SK-N-SH (cell line): Measurements from ENCODE around the gene NTM. TPM values are rescaled to one million over a fixed set of nuclear protein-coding genes. Genes with fewer than 3 reads are reported as not detected.

Experiments used
- CTCF ChIA-PET: fragments of 300-600, 350-600 bp; formaldehyde crosslinking; extraction: SDS; loops from one replicate; lab custom pipeline; 2021; lab: Yijun Ruan, JAX
- POLR2A ChIA-PET: fragments of 350-600 bp; sonication (Branson Sonifier 250); formaldehyde crosslinking; extraction: SDS; loops from one replicate; lab custom pipeline; 2020; ENCODE audit warnings: antibody characterized with exemption, inconsistent platforms; lab: Yijun Ruan, JAX
- DNase-seq: peaks from one replicate; pipeline ENCODE4 v3.0.0; 2012
- H2AFZ ChIP-seq: fragments of 200-600 bp; sonication (generic); 2 replicates; pipeline ENCODE4 v1.8.1; 2016; ENCODE audit warnings: antibody characterized with exemption, mild to moderate bottlenecking, low read depth
- H3F3A ChIP-seq: fragments of 200-600 bp; sonication (generic); replicated peaks from 2 replicates; pipeline ENCODE3; 2016; ENCODE audit warnings: antibody characterized with exemption, mild to moderate bottlenecking; ENCODE audit not compliant: insufficient read depth
- H3K27ac ChIP-seq, 2 experiments: fragments of 200-500 bp in 1 of 2; fragments of 200-600 bp in 1 of 2; sonication (Bioruptor generic) in 1 of 2; sonication (generic), shearing (Covaris generic) in 1 of 2; 2 replicates each; pipeline versions ENCODE4 v1.5.1 to v1.6.1; 2014 to 2016; ENCODE audit warnings: low read depth in 2 of 2, inconsistent platforms in 1 of 2, low read length in 1 of 2, mild to moderate bottlenecking in 1 of 2, mixed read lengths in 1 of 2
- H3K27me3 ChIP-seq: fragments of 200-600 bp; sonication (generic), shearing (Covaris generic); 2 replicates; pipeline ENCODE4 v1.6.1; 2016; ENCODE audit warnings: mixed run types; ENCODE audit not compliant: insufficient read depth
- H3K36me3 ChIP-seq, 2 experiments: fragments of 200-500 bp in 1 of 2; fragments of 200-600 bp in 1 of 2; sonication (Bioruptor generic) in 1 of 2; sonication (generic) in 1 of 2; replicated peaks in 1 of 2; 2 replicates each; pipeline versions ENCODE3 to v1.5.1; 2014 to 2016; ENCODE audit warnings: low read length in 1 of 2, mild to moderate bottlenecking in 1 of 2; ENCODE audit not compliant: insufficient read depth in 2 of 2, control insufficient read depth in 1 of 2
- H3K4me1 ChIP-seq, 2 experiments: fragments of 200-500 bp in 1 of 2; fragments of 200-600 bp in 1 of 2; sonication (Bioruptor generic) in 1 of 2; sonication (generic), shearing (Covaris generic) in 1 of 2; 2 replicates each; pipeline versions ENCODE4 v1.5.1 to v1.6.1; 2014 to 2016; ENCODE audit warnings: low read depth in 1 of 2, low read length in 1 of 2, mixed run types in 1 of 2; ENCODE audit not compliant: insufficient read depth in 2 of 2, control insufficient read depth in 1 of 2
- H3K4me2 ChIP-seq: fragments of 200-600 bp; sonication (generic), shearing (Covaris generic); 2 replicates; pipeline ENCODE4 v1.6.1; 2017; ENCODE audit warnings: mixed run types
- H3K4me3 ChIP-seq, 2 experiments: fragments of 200-500 bp in 1 of 2; fragments of 200-600 bp in 1 of 2; sonication (Bioruptor generic) in 1 of 2; sonication (generic), shearing (Covaris generic) in 1 of 2; 2 replicates each; pipeline versions ENCODE4 v1.5.1 to v1.8.1; 2014 to 2016; ENCODE audit warnings: low read depth in 2 of 2, inconsistent platforms in 1 of 2, low read length in 1 of 2, mild to moderate bottlenecking in 1 of 2, mixed read lengths in 1 of 2, moderate library complexity in 1 of 2
- H3K79me2 ChIP-seq: fragments of 200-600 bp; sonication (generic); 2 replicates; pipeline ENCODE4 v1.8.1; 2017; ENCODE audit warnings: mild to moderate bottlenecking; ENCODE audit not compliant: insufficient read depth
- H3K9ac ChIP-seq: fragments of 200-600 bp; sonication (generic); 2 replicates; pipeline ENCODE4 v1.6.1; 2017; ENCODE audit warnings: mixed run types
- H3K9me2 ChIP-seq: fragments of 200-600 bp; sonication (generic); 2 replicates; pipeline ENCODE4 v1.6.1; 2017; ENCODE audit warnings: mixed run types
- H3K9me3 ChIP-seq: fragments of 200-600 bp; sonication (generic); 2 replicates; pipeline ENCODE4 v1.6.1; 2017; ENCODE audit warnings: mixed run types, mild to moderate bottlenecking, moderate library complexity
- H4K20me1 ChIP-seq: fragments of 200-600 bp; sonication (generic); 2 replicates; pipeline ENCODE4 v1.6.1; 2017; ENCODE audit warnings: mild to moderate bottlenecking, mixed run types; ENCODE audit not compliant: insufficient read depth
- CHD2 ChIP-seq: fragments of 150-350 bp; IDR thresholded peaks from 2 replicates; pipeline ENCODE4 v1.6.1; 2018; ENCODE audit warnings: low read length; ENCODE audit not compliant: partially characterized antibody
- EP300 ChIP-seq, 2 experiments: IDR thresholded peaks; 2 replicates each; pipeline versions ENCODE4 v1.4.0 to v1.6.1; 2012; ENCODE audit warnings: borderline replicate concordance in 1 of 2, low read depth in 1 of 2, low read length in 1 of 2
- EZH2phosphoT487 ChIP-seq: fragments of 200-600 bp; sonication (generic); IDR thresholded peaks from 2 replicates; pipeline ENCODE4 v1.6.1; 2017; ENCODE audit warnings: low read depth, mixed run types, mild to moderate bottlenecking, antibody characterized with exemption, moderate library complexity, borderline replicate concordance
- FOSL2 ChIP-seq: IDR thresholded peaks from 2 replicates; pipeline ENCODE4 v1.4.0; 2012; ENCODE audit warnings: low read depth, mild to moderate bottlenecking, moderate library complexity, borderline replicate concordance
- GABPA ChIP-seq: IDR thresholded peaks from 2 replicates; pipeline ENCODE4 v1.4.0; 2012; ENCODE audit warnings: low read depth, mild to moderate bottlenecking
- GATA2 ChIP-seq: sonication (generic); formaldehyde crosslinking; IDR thresholded peaks from 2 replicates; pipeline ENCODE4 v1.5.0; 2020; ENCODE audit warnings: mild to moderate bottlenecking, missing genetic modification reagents
- MXI1 ChIP-seq: IDR thresholded peaks from 2 replicates; pipeline ENCODE4 v1.6.1; 2012; ENCODE audit warnings: mild to moderate bottlenecking, low read depth, low read length, improper control_type of control experiment
- RFX5 ChIP-seq: IDR thresholded peaks from 2 replicates; pipeline ENCODE4 v1.6.1; 2012; ENCODE audit warnings: mild to moderate bottlenecking, improper control_type of control experiment, low read length
- RXRA ChIP-seq: IDR thresholded peaks from 2 replicates; pipeline ENCODE4 v1.4.0; 2012; ENCODE audit warnings: low read depth, mild to moderate bottlenecking, borderline replicate concordance
- SIN3A ChIP-seq: IDR thresholded peaks from 2 replicates; pipeline ENCODE4 v1.6.1; 2012; ENCODE audit warnings: low read depth, mild to moderate bottlenecking, low read length, moderate library complexity, borderline replicate concordance
- SMC3 ChIP-seq: IDR thresholded peaks from 2 replicates; pipeline ENCODE4 v1.6.1; 2012; ENCODE audit warnings: low read depth, low read length, improper control_type of control experiment
- USF1 ChIP-seq: IDR thresholded peaks from 2 replicates; pipeline ENCODE4 v1.4.0; 2012; ENCODE audit warnings: low read depth, borderline replicate concordance
- WGBS: methylation state at CpG from one replicate; pipeline ENCODE4 v1.1.6; 2017; ENCODE audit warnings: low lambda C conversion rate; 5-methylcytosine and 5-hydroxymethylcytosine counted together
- polyA plus RNA-seq, 3 experiments: library from polyadenylated mRNA; depleted of rRNA; stranded (reverse); fragments of >200 nt; gene quantifications; 2 replicates each; pipeline ENCODE4 v1.2.3, GENCODE V29; 2012

Gene NTM
- polyA plus RNA-seq, 1 of the 3 experiments (the other 2 are of a cell fraction) = 20.0 TPM

GRCh38 chr11:131595797-131596196 lies 225.4 kb downstream of the NTM start:
- no peaks in the 10 kb centered on the region for H3F3A ChIP-seq
- TF ChIP-seq RFX5 (no peak), FOSL2 (no peak), SIN3A (no peak), GATA2 (CRISPR knock-in tag) (no peak)
- TF ChIP-seq, all 33 proteins: peak for 0
- Histone ChIP-seq H3K27me3 (no peaks in the 10 kb centered on the region), H3K9me3 (no peaks in the 10 kb centered on the region), H2AFZ (no peak overlapping the region), H3K4me3 (no peak overlapping the region), H3K4me2 (no peak overlapping the region), H3K79me2 (no peaks in the 10 kb centered on the region), H3K9me2 (no peaks in the 10 kb centered on the region), H3K4me1 (no peaks in the 10 kb centered on the region), H3K27ac (no peak overlapping the region), H4K20me1 (no peaks in the 10 kb centered on the region), H3K9ac (no peak overlapping the region), H3K36me3 (no peaks in the 10 kb centered on the region)
- POLR2A ChIA-PET = no interaction called here
- CTCF ChIA-PET = interaction anchor here (1.2 to 1.9 kb wide), 2 partner anchors 9 to 78 kb away, joined by 5 read pairs; no protein-coding TSS in a partner anchor
- DNase-seq = no peak
- 25% methylated on average over 4 of the region's 4 CpGs for WGBS

GRCh38 chr11:131597890-131598289 lies 227.5 kb downstream of the NTM start:
- WGBS = 6% methylated on average over 2 of the region's 2 CpGs
- H3K36me3 ChIP-seq = no peaks in the 10 kb centered on the region
- no peaks in the 10 kb centered on the region for H3K4me1 ChIP-seq
- H3K4me3 ChIP-seq = no peak overlapping the region
- no peak overlapping the region for H3K27ac ChIP-seq
- H3K9ac ChIP-seq = no peak overlapping the region
- H3K9me3 ChIP-seq = no peaks in the 10 kb centered on the region
- no peaks in the 10 kb centered on the region for H3K79me2 ChIP-seq
- H3F3A ChIP-seq = no peaks in the 10 kb centered on the region
- no peaks in the 10 kb centered on the region for H4K20me1 ChIP-seq
- no peaks in the 10 kb centered on the region for H3K27me3 ChIP-seq
- H3K9me2 ChIP-seq = no peaks in the 10 kb centered on the region
- POLR2A ChIA-PET = no interaction called here
- DNase-seq = no peak
- H3K4me2 ChIP-seq = no peak overlapping the region
- no peak overlapping the region for H2AFZ ChIP-seq
- no peak for TF ChIP-seq SMC3
- no peak for TF ChIP-seq FOSL2
- TF ChIP-seq USF1 = no peak
- no peak for TF ChIP-seq RFX5
- CTCF ChIA-PET = interaction anchor here (1.4 kb wide), 1 partner anchor 76 kb away, joined by 6 read pairs; no protein-coding TSS in a partner anchor

GRCh38 chr11:131598305-131598704 lies 227.9 kb downstream of the NTM start:
- no peaks in the 10 kb centered on the region for H4K20me1 ChIP-seq
- no peak overlapping the region for H3K9ac ChIP-seq
- H2AFZ ChIP-seq = no peak overlapping the region
- no peaks in the 10 kb centered on the region for H3K4me1 ChIP-seq
- no peak overlapping the region for H3K4me3 ChIP-seq
- H3F3A ChIP-seq = no peaks in the 10 kb centered on the region
- POLR2A ChIA-PET = no interaction called here
- no peak overlapping the region for H3K4me2 ChIP-seq
- no peak for TF ChIP-seq GABPA
- TF ChIP-seq EZH2phosphoT487 = no peak
- TF ChIP-seq MXI1 = no peak
- no peak for TF ChIP-seq RXRA
- no peak for TF ChIP-seq CHD2
- TF ChIP-seq GATA2 (CRISPR knock-in tag) = no peak
- TF ChIP-seq EP300 (IDR thresholded peaks at IDR 0.05; ENCODE audit: borderline replicate concordance in 1 of 2, low read depth in 1 of 2, low read length in 1 of 2) = no peak
- no peak for TF ChIP-seq SMC3
- TF ChIP-seq, all 33 proteins: peak for 0
- Histone ChIP-seq H3K79me2 (no peaks in the 10 kb centered on the region), H3K27ac (no peak overlapping the region), H3K9me3 (no peaks in the 10 kb centered on the region), H3K27me3 (no peaks in the 10 kb centered on the region), H3K9me2 (no peaks in the 10 kb centered on the region), H3K36me3 (no peaks in the 10 kb centered on the region)
- 11% methylated on average over 5 of the region's 5 CpGs for WGBS
- CTCF ChIA-PET = interaction anchor here (1.4 kb wide), 1 partner anchor 75 kb away, joined by 6 read pairs; no protein-coding TSS in a partner anchor
- no peak for DNase-seq
